SK-N-SH (cell line): ENCODE measurements around the gene ZNF282. TPM values are rescaled to one million over a fixed set of nuclear protein-coding genes. Genes with fewer than 3 reads are reported as not detected.

Experiments used
- CTCF ChIA-PET: fragments of 300-600, 350-600 bp; formaldehyde crosslinking; extraction: SDS; loops from one replicate; lab custom pipeline; 2021; lab: Yijun Ruan, JAX
- POLR2A ChIA-PET: fragments of 350-600 bp; sonication (Branson Sonifier 250); formaldehyde crosslinking; extraction: SDS; loops from one replicate; lab custom pipeline; 2020; ENCODE audit warnings: antibody characterized with exemption, inconsistent platforms; lab: Yijun Ruan, JAX
- DNase-seq: peaks from one replicate; pipeline ENCODE4 v3.0.0; 2012
- H2AFZ ChIP-seq: fragments of 200-600 bp; sonication (generic); 2 replicates; pipeline ENCODE4 v1.8.1; 2016; ENCODE audit warnings: antibody characterized with exemption, mild to moderate bottlenecking, low read depth
- H3F3A ChIP-seq: fragments of 200-600 bp; sonication (generic); replicated peaks from 2 replicates; pipeline ENCODE3; 2016; ENCODE audit warnings: antibody characterized with exemption, mild to moderate bottlenecking; ENCODE audit not compliant: insufficient read depth
- H3K27ac ChIP-seq, 2 experiments: fragments of 200-500 bp in 1 of 2; fragments of 200-600 bp in 1 of 2; sonication (Bioruptor generic) in 1 of 2; sonication (generic), shearing (Covaris generic) in 1 of 2; 2 replicates each; pipeline versions ENCODE4 v1.5.1 to v1.6.1; 2014 to 2016; ENCODE audit warnings: low read depth in 2 of 2, inconsistent platforms in 1 of 2, low read length in 1 of 2, mild to moderate bottlenecking in 1 of 2, mixed read lengths in 1 of 2
- H3K27me3 ChIP-seq: fragments of 200-600 bp; sonication (generic), shearing (Covaris generic); 2 replicates; pipeline ENCODE4 v1.6.1; 2016; ENCODE audit warnings: mixed run types; ENCODE audit not compliant: insufficient read depth
- H3K36me3 ChIP-seq, 2 experiments: fragments of 200-500 bp in 1 of 2; fragments of 200-600 bp in 1 of 2; sonication (Bioruptor generic) in 1 of 2; sonication (generic) in 1 of 2; replicated peaks in 1 of 2; 2 replicates each; pipeline versions ENCODE3 to v1.5.1; 2014 to 2016; ENCODE audit warnings: low read length in 1 of 2, mild to moderate bottlenecking in 1 of 2; ENCODE audit not compliant: insufficient read depth in 2 of 2, control insufficient read depth in 1 of 2
- H3K4me1 ChIP-seq, 2 experiments: fragments of 200-500 bp in 1 of 2; fragments of 200-600 bp in 1 of 2; sonication (Bioruptor generic) in 1 of 2; sonication (generic), shearing (Covaris generic) in 1 of 2; 2 replicates each; pipeline versions ENCODE4 v1.5.1 to v1.6.1; 2014 to 2016; ENCODE audit warnings: low read depth in 1 of 2, low read length in 1 of 2, mixed run types in 1 of 2; ENCODE audit not compliant: insufficient read depth in 2 of 2, control insufficient read depth in 1 of 2
- H3K4me2 ChIP-seq: fragments of 200-600 bp; sonication (generic), shearing (Covaris generic); 2 replicates; pipeline ENCODE4 v1.6.1; 2017; ENCODE audit warnings: mixed run types
- H3K4me3 ChIP-seq, 2 experiments: fragments of 200-500 bp in 1 of 2; fragments of 200-600 bp in 1 of 2; sonication (Bioruptor generic) in 1 of 2; sonication (generic), shearing (Covaris generic) in 1 of 2; 2 replicates each; pipeline versions ENCODE4 v1.5.1 to v1.8.1; 2014 to 2016; ENCODE audit warnings: low read depth in 2 of 2, inconsistent platforms in 1 of 2, low read length in 1 of 2, mild to moderate bottlenecking in 1 of 2, mixed read lengths in 1 of 2, moderate library complexity in 1 of 2
- H3K79me2 ChIP-seq: fragments of 200-600 bp; sonication (generic); 2 replicates; pipeline ENCODE4 v1.8.1; 2017; ENCODE audit warnings: mild to moderate bottlenecking; ENCODE audit not compliant: insufficient read depth
- H3K9ac ChIP-seq: fragments of 200-600 bp; sonication (generic); 2 replicates; pipeline ENCODE4 v1.6.1; 2017; ENCODE audit warnings: mixed run types
- H3K9me2 ChIP-seq: fragments of 200-600 bp; sonication (generic); 2 replicates; pipeline ENCODE4 v1.6.1; 2017; ENCODE audit warnings: mixed run types
- H3K9me3 ChIP-seq: fragments of 200-600 bp; sonication (generic); 2 replicates; pipeline ENCODE4 v1.6.1; 2017; ENCODE audit warnings: mixed run types, mild to moderate bottlenecking, moderate library complexity
- H4K20me1 ChIP-seq: fragments of 200-600 bp; sonication (generic); 2 replicates; pipeline ENCODE4 v1.6.1; 2017; ENCODE audit warnings: mild to moderate bottlenecking, mixed run types; ENCODE audit not compliant: insufficient read depth
- CHD2 ChIP-seq: fragments of 150-350 bp; IDR thresholded peaks from 2 replicates; pipeline ENCODE4 v1.6.1; 2018; ENCODE audit warnings: low read length; ENCODE audit not compliant: partially characterized antibody
- EP300 ChIP-seq, 2 experiments: IDR thresholded peaks; 2 replicates each; pipeline versions ENCODE4 v1.4.0 to v1.6.1; 2012; ENCODE audit warnings: borderline replicate concordance in 1 of 2, low read depth in 1 of 2, low read length in 1 of 2
- FOXJ3 ChIP-seq: sonication (generic); formaldehyde crosslinking; IDR thresholded peaks from 2 replicates; pipeline ENCODE4 v1.5.1; 2020; ENCODE audit warnings: mild to moderate bottlenecking, missing genetic modification reagents
- FOXM1 ChIP-seq: IDR thresholded peaks from 2 replicates; pipeline ENCODE4 v1.4.0; 2012; ENCODE audit warnings: low read depth, mild to moderate bottlenecking
- GABPA ChIP-seq: IDR thresholded peaks from 2 replicates; pipeline ENCODE4 v1.4.0; 2012; ENCODE audit warnings: low read depth, mild to moderate bottlenecking
- GATA2 ChIP-seq: sonication (generic); formaldehyde crosslinking; IDR thresholded peaks from 2 replicates; pipeline ENCODE4 v1.5.0; 2020; ENCODE audit warnings: mild to moderate bottlenecking, missing genetic modification reagents
- RCOR1 ChIP-seq: fragments of 150-350 bp; IDR thresholded peaks from 2 replicates; pipeline ENCODE4 v1.6.1; 2017; ENCODE audit warnings: antibody characterized with exemption, low read length
- RFX5 ChIP-seq: IDR thresholded peaks from 2 replicates; pipeline ENCODE4 v1.6.1; 2012; ENCODE audit warnings: mild to moderate bottlenecking, improper control_type of control experiment, low read length
- RXRA ChIP-seq: IDR thresholded peaks from 2 replicates; pipeline ENCODE4 v1.4.0; 2012; ENCODE audit warnings: low read depth, mild to moderate bottlenecking, borderline replicate concordance
- TCF12 ChIP-seq: IDR thresholded peaks from 2 replicates; pipeline ENCODE4 v1.4.0; 2012
- YY1 ChIP-seq: IDR thresholded peaks from 2 replicates; pipeline ENCODE4 v1.4.0; 2012; ENCODE audit warnings: low read depth, mild to moderate bottlenecking
- WGBS: methylation state at CpG from one replicate; pipeline ENCODE4 v1.1.6; 2017; ENCODE audit warnings: low lambda C conversion rate; 5-methylcytosine and 5-hydroxymethylcytosine counted together
- polyA plus RNA-seq, 3 experiments: library from polyadenylated mRNA; depleted of rRNA; stranded (reverse); fragments of >200 nt; gene quantifications; 2 replicates each; pipeline ENCODE4 v1.2.3, GENCODE V29; 2012
- TF ChIP-seq, protein P1 (sequence below): IDR thresholded peaks from 2 replicates; pipeline ENCODE4; 2012
- TF ChIP-seq, protein P2 (sequence below): fragments of 150-350 bp; IDR thresholded peaks from 2 replicates; pipeline ENCODE4 v1.6.1; 2017; ENCODE audit warnings: antibody characterized with exemption, low read length, low read depth, borderline replicate concordance
- TF ChIP-seq, protein P3 (sequence below): IDR thresholded peaks from 2 replicates; pipeline ENCODE4 v1.6.1; 2012; ENCODE audit warnings: mild to moderate bottlenecking, low read depth, low read length, moderate library complexity
- TF ChIP-seq, protein P4 (sequence below): fragments of 150-350 bp; IDR thresholded peaks from 2 replicates; pipeline ENCODE4 v1.6.1; 2016; ENCODE audit warnings: mild to moderate bottlenecking, low read depth, low read length
- TF ChIP-seq, protein P5 (sequence below): IDR thresholded peaks from 2 replicates; pipeline ENCODE4 v1.4.0; 2012; ENCODE audit warnings: low read depth

ZNF282 gene
- polyA plus RNA-seq, 1 of the 3 experiments (the other 2 are of a cell fraction), result 17.9 TPM

DNA sequence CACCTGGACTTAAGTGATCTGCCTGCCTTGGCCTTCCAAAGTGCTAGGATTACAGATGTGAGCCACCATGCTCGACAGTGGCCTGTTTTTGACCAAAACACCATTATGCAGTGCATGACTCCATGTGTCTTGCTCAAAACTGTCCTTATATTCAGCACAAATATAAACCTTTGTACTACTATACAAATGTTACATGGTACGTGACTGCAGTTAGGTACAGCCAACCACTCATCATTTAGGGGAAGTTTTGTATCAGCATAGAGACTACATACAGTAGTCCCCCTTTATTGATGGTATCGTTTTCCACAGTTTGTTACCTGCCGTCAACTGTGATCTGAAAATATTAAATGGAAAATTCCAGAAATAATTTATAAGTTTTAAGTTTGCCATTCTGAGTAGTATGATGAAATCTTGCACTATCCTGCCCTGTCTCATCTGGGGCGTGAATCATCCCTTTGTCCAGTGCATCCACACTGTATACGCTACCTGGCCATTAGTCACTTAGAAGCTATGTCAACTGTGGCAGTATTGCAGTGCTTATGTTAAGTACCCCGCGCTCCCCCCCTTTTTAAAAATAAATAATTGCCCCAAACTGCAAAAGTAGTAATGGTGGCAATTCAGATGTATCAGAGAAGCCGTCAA, 23.3 kb upstream of the ZNF282 start:
- H2AFZ ChIP-seq, result no peak overlapping the region
- peaks cover 30 to 80% of the 10 kb centered on the region in 2 experiments for H3K36me3 ChIP-seq
- H3K27me3 ChIP-seq, result no peaks in the 10 kb centered on the region
- WGBS, result 82% methylated on average over 9 of the region's 9 CpGs
- H3K9me3 ChIP-seq, result no peaks in the 10 kb centered on the region
- H3F3A ChIP-seq, result no peaks in the 10 kb centered on the region
- H3K4me3 ChIP-seq, result no peak overlapping the region
- CTCF ChIA-PET, result interaction anchor here (0.5 to 0.9 kb wide), 2 partner anchors 25 to 81 kb away, joined by 4 read pairs; partner anchors contain the start of gene ZNF398
- peaks cover 0 to 13% of the 10 kb centered on the region in 2 experiments; a peak in 2 of 4 replicates for H3K4me1 ChIP-seq
- H3K9me2 ChIP-seq, result no peaks in the 10 kb centered on the region
- DNase-seq, result no peak
- H3K79me2 ChIP-seq, result no peaks in the 10 kb centered on the region
- H3K27ac ChIP-seq, result no peak overlapping the region
- no peak for TF ChIP-seq TCF12
- TF ChIP-seq, protein P1, sequence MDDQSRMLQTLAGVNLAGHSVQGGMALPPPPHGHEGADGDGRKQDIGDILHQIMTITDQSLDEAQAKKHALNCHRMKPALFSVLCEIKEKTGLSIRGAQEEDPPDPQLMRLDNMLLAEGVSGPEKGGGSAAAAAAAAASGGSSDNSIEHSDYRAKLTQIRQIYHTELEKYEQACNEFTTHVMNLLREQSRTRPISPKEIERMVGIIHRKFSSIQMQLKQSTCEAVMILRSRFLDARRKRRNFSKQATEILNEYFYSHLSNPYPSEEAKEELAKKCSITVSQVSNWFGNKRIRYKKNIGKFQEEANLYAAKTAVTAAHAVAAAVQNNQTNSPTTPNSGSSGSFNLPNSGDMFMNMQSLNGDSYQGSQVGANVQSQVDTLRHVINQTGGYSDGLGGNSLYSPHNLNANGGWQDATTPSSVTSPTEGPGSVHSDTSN, result no peak
- TF ChIP-seq FOXJ3 (CRISPR knock-in tag), result no peak
- no peak overlapping the region for H3K9ac ChIP-seq
- POLR2A ChIA-PET, result no interaction called here
- H4K20me1 ChIP-seq, result no peaks in the 10 kb centered on the region
- H3K4me2 ChIP-seq, result no peak overlapping the region

DNA sequence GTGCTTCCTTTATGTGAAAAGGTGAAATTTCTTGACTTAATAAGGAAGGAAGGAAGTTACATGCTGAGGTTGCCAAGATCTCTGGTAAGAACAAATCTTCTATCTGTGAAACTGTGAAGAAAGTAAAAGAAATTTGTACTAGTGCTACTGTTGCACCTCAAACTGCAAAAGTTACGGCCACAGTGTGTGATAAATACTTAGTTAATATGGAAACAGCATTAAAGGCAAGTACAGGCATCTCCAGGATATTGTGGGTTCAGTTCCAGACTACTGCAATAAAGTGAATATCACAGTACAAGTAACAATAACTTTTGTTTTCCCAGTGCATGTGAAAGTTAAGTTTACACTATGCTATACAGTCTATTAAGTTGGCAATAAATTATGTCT, 22.8 kb upstream of the ZNF282 start:
- H3K4me2 ChIP-seq, result no peak overlapping the region
- TF ChIP-seq CHD2 (no peak), RCOR1 (no peak), EP300 (IDR thresholded peaks at IDR 0.05; ENCODE audit: borderline replicate concordance in 1 of 2, low read depth in 1 of 2, low read length in 1 of 2) (no peak), GABPA (no peak), FOXJ3 (CRISPR knock-in tag) (no peak), FOXM1 (no peak), YY1 (no peak), GATA2 (CRISPR knock-in tag) (no peak), RFX5 (no peak), TCF12 (no peak), RXRA (no peak)
- TF ChIP-seq, protein P2, sequence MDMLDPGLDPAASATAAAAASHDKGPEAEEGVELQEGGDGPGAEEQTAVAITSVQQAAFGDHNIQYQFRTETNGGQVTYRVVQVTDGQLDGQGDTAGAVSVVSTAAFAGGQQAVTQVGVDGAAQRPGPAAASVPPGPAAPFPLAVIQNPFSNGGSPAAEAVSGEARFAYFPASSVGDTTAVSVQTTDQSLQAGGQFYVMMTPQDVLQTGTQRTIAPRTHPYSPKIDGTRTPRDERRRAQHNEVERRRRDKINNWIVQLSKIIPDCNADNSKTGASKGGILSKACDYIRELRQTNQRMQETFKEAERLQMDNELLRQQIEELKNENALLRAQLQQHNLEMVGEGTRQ, result no peak
- TF ChIP-seq, protein P3, sequence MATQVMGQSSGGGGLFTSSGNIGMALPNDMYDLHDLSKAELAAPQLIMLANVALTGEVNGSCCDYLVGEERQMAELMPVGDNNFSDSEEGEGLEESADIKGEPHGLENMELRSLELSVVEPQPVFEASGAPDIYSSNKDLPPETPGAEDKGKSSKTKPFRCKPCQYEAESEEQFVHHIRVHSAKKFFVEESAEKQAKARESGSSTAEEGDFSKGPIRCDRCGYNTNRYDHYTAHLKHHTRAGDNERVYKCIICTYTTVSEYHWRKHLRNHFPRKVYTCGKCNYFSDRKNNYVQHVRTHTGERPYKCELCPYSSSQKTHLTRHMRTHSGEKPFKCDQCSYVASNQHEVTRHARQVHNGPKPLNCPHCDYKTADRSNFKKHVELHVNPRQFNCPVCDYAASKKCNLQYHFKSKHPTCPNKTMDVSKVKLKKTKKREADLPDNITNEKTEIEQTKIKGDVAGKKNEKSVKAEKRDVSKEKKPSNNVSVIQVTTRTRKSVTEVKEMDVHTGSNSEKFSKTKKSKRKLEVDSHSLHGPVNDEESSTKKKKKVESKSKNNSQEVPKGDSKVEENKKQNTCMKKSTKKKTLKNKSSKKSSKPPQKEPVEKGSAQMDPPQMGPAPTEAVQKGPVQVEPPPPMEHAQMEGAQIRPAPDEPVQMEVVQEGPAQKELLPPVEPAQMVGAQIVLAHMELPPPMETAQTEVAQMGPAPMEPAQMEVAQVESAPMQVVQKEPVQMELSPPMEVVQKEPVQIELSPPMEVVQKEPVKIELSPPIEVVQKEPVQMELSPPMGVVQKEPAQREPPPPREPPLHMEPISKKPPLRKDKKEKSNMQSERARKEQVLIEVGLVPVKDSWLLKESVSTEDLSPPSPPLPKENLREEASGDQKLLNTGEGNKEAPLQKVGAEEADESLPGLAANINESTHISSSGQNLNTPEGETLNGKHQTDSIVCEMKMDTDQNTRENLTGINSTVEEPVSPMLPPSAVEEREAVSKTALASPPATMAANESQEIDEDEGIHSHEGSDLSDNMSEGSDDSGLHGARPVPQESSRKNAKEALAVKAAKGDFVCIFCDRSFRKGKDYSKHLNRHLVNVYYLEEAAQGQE, result no peak
- TF ChIP-seq, protein P4, sequence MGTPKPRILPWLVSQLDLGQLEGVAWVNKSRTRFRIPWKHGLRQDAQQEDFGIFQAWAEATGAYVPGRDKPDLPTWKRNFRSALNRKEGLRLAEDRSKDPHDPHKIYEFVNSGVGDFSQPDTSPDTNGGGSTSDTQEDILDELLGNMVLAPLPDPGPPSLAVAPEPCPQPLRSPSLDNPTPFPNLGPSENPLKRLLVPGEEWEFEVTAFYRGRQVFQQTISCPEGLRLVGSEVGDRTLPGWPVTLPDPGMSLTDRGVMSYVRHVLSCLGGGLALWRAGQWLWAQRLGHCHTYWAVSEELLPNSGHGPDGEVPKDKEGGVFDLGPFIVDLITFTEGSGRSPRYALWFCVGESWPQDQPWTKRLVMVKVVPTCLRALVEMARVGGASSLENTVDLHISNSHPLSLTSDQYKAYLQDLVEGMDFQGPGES, result no peak
- TF ChIP-seq, protein P5, sequence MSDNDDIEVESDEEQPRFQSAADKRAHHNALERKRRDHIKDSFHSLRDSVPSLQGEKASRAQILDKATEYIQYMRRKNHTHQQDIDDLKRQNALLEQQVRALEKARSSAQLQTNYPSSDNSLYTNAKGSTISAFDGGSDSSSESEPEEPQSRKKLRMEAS, result no peak

More for the DNA sequence above, 22.8 kb upstream of the ZNF282 start:
- Histone ChIP-seq H3K4me3 (no peak overlapping the region), H3K27ac (no peak overlapping the region), H4K20me1 (no peaks in the 10 kb centered on the region), H3K27me3 (no peaks in the 10 kb centered on the region), H2AFZ (no peak overlapping the region), H3K9me2 (no peaks in the 10 kb centered on the region), H3K9me3 (no peaks in the 10 kb centered on the region), H3K4me1 (peaks cover 0 to 13% of the 10 kb centered on the region in 2 experiments; a peak in 2 of 4 replicates), H3K36me3 (peaks cover 29 to 80% of the 10 kb centered on the region in 2 experiments), H3F3A (no peaks in the 10 kb centered on the region), H3K9ac (no peak overlapping the region), H3K79me2 (no peaks in the 10 kb centered on the region)
- WGBS, result 97% methylated on average over 1 of the region's 1 CpG
- ChIA-PET CTCF (interaction anchor here (0.9 kb wide), 1 partner anchor 25 kb away, joined by 4 read pairs; the partner anchor contains the start of gene ZNF398), POLR2A (no interaction called here)
- DNase-seq, result no peak
